ENCODE measurements around the gene CXCR3. TPM values are rescaled to one million over a fixed set of nuclear protein-coding genes. Genes with fewer than 3 reads are reported as not detected.
"Not testable (repeated sequence)": the region's sequence is repeated elsewhere in the genome, so short reads cannot be mapped to it uniquely, and the experiment has no call there.

Gene CXCR3
- total RNA-seq, 1 experiment from 2014 or later, result not detected

DNA sequence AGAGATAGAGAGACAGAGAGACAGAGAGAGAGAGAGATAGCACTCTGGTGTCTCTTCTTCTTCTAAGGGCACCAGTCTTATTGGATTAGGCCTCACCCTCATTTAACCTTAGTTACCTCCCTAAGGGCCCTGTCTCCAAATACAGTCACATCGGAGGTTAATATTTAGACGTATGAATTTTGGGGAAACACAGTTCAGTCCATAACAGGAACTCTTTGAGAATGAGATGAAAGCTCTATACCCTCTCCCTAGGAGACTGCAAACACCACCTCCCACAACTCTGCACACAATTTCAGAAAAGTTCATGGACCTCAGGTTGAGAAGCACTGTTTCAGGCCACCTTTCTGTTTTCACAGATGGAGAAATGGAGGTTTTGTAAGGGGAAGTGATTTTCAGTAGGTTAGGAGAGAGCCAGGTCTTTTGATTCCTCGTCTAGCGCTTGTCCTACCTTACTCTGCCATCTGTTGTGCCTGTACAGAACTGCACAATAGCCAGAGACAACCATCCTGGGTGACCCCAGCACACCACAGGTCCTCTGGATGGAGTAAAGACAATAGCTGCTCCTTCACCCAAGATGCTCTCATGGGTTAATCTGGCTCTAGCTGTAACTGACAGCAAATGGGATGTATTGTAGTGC is 32.1 kb upstream of the CXCR3 start:
- H3K4me3 ChIP-seq, result no peak overlapping the region
- DNase-seq, result no peak
- H3K9me3 ChIP-seq, result no peaks in the 10 kb centered on the region
- no peaks in the 10 kb centered on the region for H3K36me3 ChIP-seq
- no peaks in the 10 kb centered on the region for H3K27me3 ChIP-seq

DNA sequence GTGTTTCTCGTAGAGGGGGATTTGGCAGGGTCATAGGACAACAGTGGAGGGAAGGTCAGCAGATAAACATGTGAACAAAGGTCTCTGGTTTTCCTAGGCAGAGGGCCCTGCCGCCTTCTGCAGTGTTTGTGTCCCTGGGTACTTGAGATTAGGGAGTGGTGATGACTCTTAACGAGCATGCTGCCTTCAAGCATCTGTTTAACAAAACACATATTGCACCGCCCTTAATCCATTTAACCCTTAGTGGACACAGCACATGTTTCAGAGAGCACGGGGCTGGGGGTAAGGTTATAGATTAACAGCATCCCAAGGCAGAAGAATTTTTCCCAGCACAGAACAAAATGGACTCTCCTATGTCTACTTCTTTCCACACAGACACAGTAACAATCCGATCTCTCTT is 26.1 kb upstream of the CXCR3 start:
- not testable (repeated sequence) for H3K4me3 ChIP-seq, H3K36me3 ChIP-seq, DNase-seq, H3K27me3 ChIP-seq, H3K9me3 ChIP-seq

DNA sequence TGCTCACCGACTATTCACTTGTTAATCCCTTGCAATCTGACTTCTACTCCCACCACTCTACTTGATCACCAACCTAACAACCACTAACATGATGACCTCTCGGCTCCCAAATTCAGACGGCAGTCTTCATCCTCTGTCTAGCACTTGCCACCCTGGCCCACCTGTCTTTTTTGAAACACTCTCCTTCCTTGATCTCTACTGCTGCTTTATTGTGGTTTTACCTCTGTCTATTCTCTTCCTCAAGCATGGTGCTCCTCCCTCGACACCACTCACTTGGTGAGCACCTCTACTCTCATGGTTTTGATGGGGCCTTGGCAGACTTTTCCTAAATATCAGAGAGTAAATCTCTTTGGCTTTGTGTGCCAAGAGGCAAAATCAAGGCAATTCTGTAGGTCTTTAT is 21.7 kb upstream of the CXCR3 start:
- Histone ChIP-seq H3K9me3 (no peaks in the 10 kb centered on the region), H3K4me3 (no peak overlapping the region), H3K27me3 (no peaks in the 10 kb centered on the region), H3K36me3 (no peaks in the 10 kb centered on the region)
- no peak for DNase-seq

DNA sequence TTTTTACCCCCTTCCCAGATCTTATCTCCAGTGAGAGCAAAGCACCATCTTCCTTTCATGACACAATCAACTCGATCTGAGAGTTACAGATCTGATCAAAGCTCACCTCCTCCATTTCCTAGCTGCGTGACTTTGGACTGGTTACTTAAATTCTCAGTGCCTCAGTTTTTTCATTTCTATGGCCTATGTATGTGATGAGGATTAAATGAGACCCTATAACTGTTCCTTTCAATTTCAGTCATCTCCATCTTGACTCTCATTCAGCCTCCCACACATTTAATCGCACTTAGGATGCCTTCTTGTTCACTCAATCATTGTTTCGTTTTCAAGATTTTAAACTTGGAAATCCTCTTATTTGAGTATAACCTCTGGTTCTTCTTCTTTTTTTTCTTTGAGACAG is 20.1 kb upstream of the CXCR3 start:
- Histone ChIP-seq H3K9me3 (no peaks in the 10 kb centered on the region), H3K4me3 (no peak overlapping the region), H3K36me3 (no peaks in the 10 kb centered on the region), H3K27me3 (no peaks in the 10 kb centered on the region)
- no peak for DNase-seq

DNA sequence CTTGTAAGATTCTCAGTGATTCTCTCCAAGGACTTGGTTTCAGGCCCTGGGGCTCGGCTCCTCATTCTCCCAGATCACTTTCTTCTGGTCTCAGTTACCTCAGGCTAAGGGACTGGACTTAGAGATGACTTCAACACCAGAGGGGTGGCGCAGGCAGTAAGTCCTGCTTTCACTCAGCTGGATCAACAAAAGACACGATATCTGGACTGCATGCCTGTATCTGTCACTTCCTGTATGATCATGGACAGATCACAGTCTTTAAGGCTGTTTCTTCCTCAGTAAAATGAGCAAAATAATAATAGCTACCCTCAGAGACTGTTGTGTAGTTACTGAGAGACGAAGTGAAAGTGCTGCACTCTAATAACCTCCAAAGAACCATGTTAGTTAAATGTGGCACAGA is 19.5 kb upstream of the CXCR3 start:
- peak; percentile 17 for DNase-seq
- Histone ChIP-seq H3K9me3 (no peaks in the 10 kb centered on the region), H3K4me3 (no peak overlapping the region), H3K36me3 (no peaks in the 10 kb centered on the region), H3K27me3 (no peaks in the 10 kb centered on the region)

DNA sequence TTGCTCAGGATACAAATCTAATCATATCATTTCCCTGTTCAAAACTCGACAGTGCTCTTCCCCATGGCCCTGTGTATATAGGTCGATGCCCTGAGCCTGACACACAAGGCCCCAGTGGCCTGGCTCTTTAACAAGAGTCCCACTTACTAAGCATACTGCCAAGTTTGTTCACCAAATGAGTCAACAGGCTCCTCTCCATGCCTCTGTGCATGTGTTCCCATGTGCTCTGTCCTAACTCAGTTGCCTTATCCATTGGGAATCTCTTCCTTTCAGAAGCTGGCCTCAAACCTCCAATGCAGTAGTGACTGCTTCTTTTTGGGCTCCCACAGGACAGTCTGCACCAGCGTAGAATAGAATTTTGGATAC is 18.9 kb upstream of the CXCR3 start:
- no peaks in the 10 kb centered on the region for H3K36me3 ChIP-seq
- no peaks in the 10 kb centered on the region for H3K9me3 ChIP-seq
- H3K27me3 ChIP-seq, result no peaks in the 10 kb centered on the region
- DNase-seq, result no peak
- no peak overlapping the region for H3K4me3 ChIP-seq

DNA sequence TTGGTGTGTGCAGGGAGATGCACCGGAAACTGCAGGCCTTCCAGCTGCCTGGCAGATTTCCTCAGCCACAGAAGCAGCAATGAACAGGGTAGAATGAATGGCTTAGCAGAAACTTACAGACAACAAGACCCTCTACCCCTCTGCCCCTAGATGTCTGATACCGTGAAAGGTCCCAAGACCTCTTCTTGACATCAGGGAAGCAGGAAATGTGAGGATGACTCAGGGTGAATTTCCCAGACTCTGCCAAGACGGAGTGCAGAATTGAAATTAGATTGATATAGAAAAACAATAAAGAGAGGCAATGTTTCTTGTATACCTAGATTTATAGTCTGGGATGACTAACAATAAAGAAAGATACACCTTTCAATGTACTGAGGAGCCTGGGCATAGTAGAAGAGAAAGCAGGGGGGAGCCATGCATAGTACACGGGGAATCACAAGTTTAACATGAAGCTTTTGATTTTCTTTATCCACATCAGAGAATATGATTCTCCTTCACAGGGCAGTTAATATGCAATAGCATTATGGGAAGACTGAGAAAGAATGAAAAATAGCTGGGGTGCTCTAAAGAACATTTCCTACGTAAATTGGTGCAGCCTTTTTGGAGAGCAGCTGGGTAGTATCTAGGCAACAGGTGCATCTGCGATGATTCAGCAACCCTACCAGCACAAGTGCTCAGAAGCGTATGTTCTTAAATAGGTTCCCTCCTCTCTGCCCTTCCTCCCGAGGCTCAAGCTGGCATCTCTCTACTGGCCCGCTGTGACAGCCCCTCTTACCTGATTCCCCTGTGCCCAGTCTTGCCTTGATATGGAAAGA is 18.3 kb upstream of the CXCR3 start:
- no peak for DNase-seq

DNA sequence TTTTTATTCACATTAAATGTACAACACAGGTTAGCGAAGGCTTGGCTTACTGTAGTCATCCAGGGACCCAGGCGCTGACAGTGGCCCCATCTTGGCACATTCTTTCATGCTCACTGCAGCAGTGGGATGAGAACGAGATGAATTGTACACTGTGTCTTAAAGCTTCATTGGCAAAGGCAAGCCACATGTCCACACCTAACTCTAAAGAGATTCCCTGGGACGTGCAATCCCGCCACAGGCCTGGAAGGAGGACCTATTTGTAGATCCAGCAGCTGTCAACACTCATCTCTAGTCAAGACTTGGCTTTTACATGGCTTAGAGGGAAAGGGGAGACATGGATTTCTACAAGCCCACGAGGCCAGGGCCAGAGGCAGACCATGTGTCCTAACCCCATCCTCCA is 16.1 kb upstream of the CXCR3 start:
- Histone ChIP-seq H3K27me3 (no peaks in the 10 kb centered on the region), H3K36me3 (no peaks in the 10 kb centered on the region), H3K4me3 (no peak overlapping the region), H3K9me3 (no peaks in the 10 kb centered on the region)
- DNase-seq, result no peak

More for the DNA sequence above, 18.3 kb upstream of the CXCR3 start:
- H3K4me3 ChIP-seq, result no peak overlapping the region
- no peaks in the 10 kb centered on the region for H3K36me3 ChIP-seq
- H3K27me3 ChIP-seq, result no peaks in the 10 kb centered on the region
- no peaks in the 10 kb centered on the region for H3K9me3 ChIP-seq

DNA sequence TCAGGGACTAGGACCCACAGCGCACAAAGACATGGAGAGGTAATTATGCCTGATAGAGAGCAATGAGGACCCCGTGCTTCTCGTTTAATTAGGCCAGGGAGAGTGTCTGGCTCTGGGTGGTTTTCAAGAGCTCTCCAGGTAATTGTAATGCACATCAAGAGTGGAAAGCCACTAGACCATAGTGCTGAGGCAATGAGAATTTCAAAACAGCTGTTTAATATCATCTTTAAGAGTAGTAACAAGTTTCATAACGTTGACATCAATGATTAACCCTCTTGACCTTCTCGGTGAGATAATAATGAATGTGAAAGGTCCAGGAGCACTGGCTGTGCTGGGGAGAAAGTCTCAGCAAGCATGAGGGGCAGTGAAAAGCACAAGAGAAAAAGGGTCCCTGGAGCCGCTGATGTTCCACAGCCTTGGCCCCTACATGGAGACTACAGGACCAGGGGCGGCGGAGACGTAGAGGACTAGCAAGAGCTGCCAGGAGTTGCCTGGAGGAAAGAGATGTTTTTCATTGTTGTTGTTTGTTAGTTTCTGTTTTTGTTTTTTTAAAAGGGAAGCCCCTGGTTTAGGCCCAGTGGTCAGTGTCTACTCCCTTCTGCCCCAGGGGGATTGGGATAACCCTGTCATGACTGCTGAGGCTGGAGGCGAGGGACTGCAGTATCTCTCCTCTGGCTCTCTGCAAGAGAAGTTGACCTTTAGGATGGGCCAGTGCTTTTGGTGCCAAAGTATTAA is 14.8 kb upstream of the CXCR3 start:
- H3K4me3 ChIP-seq, result no peak overlapping the region
- DNase-seq, result no peak
- no peaks in the 10 kb centered on the region for H3K9me3 ChIP-seq
- H3K36me3 ChIP-seq, result no peaks in the 10 kb centered on the region
- no peaks in the 10 kb centered on the region for H3K27me3 ChIP-seq

DNA sequence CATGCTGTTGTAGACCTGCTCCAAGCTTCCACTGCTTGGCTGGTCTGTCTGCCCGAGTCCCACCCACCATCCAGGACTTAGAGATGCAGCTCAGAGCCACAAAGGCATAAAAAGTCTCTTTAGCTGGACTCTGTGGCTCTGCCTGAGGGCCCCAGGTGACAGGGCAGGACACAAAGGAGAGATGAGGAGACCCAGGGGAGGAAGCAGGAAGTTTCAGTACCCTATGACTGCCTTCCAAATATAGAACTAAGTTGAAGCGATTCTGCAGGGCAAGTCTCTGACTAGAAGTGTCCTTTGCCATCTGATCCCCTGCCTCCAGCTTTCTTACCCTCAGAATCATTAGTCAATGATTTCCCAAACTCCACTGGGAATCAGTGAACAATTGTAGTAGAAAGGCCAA is 11.2 kb upstream of the CXCR3 start:
- Histone ChIP-seq H3K27me3 (no peaks in the 10 kb centered on the region), H3K36me3 (no peaks in the 10 kb centered on the region), H3K9me3 (no peaks in the 10 kb centered on the region), H3K4me3 (no peak overlapping the region)
- no peak for DNase-seq

DNA sequence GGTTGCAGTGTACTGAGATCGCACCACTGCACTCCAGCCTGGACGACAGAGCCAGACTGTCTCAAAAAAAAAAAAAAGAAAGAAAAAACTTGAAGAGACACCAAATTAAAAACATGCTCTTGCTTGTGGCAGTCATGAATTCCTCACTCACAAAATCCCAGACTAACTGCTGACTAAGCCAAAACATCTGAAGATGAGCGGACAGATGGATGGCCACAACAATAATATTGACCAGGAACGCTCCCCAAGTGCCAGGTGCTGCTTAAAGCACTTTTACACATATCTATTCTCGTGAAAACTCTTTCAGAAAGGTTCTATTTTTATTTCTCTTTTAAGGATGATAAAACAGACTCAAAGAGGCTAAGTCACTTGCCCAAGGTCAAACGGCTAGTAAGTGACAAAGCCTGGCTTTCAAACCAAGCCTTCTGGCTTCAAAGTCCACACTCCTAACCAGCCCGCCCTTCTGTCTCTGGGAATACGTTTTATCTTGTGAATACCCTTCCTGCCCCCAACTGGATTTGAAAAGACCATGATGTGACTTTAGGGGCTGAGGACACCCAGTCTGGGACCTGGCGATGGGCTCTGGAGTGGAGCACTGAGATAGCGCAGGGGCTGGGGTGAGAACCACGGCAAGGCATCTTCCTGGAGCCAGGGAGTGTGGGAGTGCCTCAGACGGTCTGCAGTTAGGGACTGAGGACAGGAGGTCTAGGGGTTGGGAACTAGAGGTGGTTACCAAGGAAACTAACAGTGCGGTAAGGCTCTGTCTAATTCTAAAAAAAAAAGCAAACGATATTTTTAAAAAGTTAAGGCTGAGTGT is 9.5 kb upstream of the CXCR3 start:
- Histone ChIP-seq H3K9me3 (no peaks in the 10 kb centered on the region), H3K27me3 (no peaks in the 10 kb centered on the region), H3K36me3 (no peaks in the 10 kb centered on the region), H3K4me3 (no peak overlapping the region)
- DNase-seq, result no peak

DNA sequence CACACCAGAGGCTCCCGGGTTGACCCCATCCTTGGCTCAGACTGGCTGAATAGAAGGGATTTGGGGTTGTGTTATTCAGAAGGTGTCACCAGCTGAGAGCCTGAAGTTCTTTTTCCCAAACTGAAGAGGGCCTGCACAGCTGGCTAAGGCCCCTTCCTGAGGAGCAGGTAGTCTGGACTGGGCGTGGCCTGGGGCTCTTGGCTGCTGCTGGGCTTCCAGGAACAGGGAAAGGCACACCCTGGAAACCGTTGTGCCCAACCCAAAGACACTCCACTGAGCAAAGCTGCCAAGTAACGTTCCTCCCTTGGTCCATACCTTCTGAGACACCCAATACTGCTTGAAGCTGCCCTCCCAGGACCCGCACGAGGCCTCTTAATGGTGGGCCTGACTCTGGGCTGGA is 8.3 kb upstream of the CXCR3 start:
- Histone ChIP-seq H3K4me3 (no peak overlapping the region), H3K9me3 (no peaks in the 10 kb centered on the region), H3K36me3 (no peaks in the 10 kb centered on the region), H3K27me3 (no peaks in the 10 kb centered on the region)
- no peak for DNase-seq

DNA sequence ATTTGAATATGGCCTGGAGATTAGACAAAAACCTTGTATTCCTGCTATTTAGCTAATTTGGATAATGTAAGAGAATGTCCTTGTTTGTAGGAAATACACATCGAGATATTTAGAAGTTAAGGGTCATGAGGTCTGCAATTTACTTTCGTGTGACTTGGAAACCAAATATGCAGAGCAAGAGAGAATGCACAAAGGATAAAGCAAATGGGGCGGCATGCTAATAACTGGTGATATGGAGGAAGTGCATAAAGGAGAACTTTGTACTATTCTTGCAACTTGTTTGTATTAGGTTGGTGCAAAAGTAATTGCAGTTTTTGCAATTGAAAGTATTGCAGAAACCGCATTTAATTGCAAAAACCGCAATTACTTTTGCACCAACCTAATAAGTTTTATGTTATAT is 7.2 kb upstream of the CXCR3 start:
- H3K4me3 ChIP-seq, result no peak overlapping the region
- no peak for DNase-seq
- no peaks in the 10 kb centered on the region for H3K27me3 ChIP-seq
- no peaks in the 10 kb centered on the region for H3K36me3 ChIP-seq
- no peaks in the 10 kb centered on the region for H3K9me3 ChIP-seq

DNA sequence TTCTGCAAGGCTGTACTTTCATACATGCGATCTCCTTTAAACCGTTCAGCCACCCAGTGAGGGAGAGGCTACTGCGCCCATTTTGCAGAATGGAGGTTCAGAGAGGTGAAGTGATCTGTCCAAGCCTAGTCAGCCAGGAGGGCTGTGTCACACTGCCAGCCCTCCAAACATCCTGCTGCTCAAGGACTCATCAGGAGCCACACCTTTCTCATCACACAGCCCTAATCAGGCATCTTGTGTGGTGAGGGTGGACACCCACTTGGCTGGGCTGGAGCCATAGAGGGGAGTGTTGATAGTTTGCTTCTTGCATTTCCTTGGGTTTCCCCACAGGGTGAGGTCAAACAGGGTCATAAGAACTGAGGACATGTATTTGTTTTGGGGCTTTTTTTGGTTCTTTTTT is 5.4 kb upstream of the CXCR3 start:
- Histone ChIP-seq H3K9me3 (no peaks in the 10 kb centered on the region), H3K4me3 (no peak overlapping the region), H3K36me3 (no peaks in the 10 kb centered on the region), H3K27me3 (no peaks in the 10 kb centered on the region)
- DNase-seq, result no peak

DNA sequence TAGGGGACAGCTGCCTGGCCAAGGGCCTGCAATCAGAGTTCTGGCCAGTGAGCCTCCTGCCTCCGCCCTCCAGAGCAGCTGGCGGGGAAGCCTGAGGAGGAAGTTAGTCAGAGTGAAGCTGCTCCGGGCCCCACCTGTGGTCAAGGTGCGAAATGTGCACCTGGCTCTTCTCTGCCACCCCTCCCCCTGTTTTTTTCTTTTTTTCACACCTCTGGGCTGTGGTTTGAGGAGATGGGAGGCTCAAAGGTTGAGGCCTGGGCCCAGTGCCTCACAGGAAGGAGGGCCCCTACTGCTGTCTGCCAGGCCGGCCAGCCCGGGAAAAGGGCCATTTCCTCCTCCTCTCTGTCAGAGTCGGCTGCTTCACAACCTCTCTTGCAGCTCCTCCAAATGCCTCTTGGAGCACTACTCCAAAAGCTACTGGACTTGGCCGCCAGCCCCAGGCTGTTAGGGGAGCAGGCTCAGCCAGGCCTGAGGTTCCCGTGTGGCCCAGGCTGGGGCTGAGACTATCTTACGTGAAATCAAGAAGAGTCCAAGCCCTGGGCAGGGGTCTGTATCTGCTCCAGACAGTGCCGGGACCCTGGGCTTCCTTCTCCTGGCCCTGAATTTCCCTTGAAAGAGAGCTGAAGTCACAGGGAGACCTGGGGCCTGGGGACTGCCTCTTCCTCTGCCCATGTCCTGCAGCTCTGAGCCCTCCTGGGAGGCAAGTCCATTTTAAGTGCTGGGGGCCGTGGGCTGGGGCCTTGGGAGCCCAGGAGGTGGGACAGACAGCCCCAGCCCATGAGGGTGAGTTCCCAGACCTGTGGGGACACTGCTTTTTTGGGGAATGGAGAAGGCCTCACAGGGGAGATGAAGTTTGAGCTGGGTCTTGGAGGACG is 4.5 kb upstream of the CXCR3 start:
- no peaks in the 10 kb centered on the region for H3K9me3 ChIP-seq
- peak; percentile 90 for DNase-seq
- no peaks in the 10 kb centered on the region for H3K36me3 ChIP-seq
- H3K27me3 ChIP-seq, result no peaks in the 10 kb centered on the region
- H3K4me3 ChIP-seq, result no peak overlapping the region

DNA sequence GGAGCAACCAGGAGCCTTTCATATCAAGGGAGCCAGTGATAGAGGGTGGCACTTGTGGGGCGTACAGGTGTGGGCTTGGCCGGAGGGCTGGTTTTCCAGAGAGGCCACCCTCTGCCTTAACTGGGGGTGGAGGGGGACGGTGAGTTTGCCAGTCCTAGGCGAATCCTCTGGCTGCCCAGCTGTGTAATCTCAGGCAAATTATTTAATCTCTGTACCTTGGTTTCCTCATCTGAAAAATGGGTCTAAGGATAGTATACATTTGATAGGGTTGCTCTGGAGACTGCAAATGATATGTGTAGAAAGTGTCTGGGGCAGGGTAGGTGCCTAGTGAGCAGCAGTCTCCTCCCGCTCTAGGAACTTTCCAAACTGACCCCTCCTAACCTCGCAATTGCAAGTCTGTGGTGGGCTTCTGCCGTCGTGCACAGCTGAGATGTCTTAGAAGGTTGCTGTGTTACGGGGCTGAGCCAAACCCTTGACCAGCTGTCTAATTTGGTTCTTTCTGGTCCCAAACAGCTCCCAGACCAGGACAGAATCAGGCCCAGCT is 3.8 kb upstream of the CXCR3 start:
- no peak for DNase-seq
- Histone ChIP-seq H3K36me3 (no peaks in the 10 kb centered on the region), H3K27me3 (no peaks in the 10 kb centered on the region)

More for the DNA sequence above, 3.8 kb upstream of the CXCR3 start:
- Histone ChIP-seq H3K4me3 (no peak overlapping the region), H3K9me3 (no peaks in the 10 kb centered on the region)

All from MG63 (cell line).